B cell (primary cell): ENCODE results near the gene ARHGDIG. TPM values are rescaled to one million over a fixed set of nuclear protein-coding genes. Genes with fewer than 3 reads are reported as not detected.

Experiments used
- ATAC-seq: fragments of 200-7000 bp; cut with Tn5 transposase; one replicate; pipeline ENCODE4 v1.10.0; 2021; ENCODE audit warnings: low read depth, mild to moderate bottlenecking, moderate number of reproducible peaks, moderate library complexity
- CTCF ChIA-PET: fragments of 350-600 bp; sonication (Branson Sonifier 250); formaldehyde crosslinking; loops from one replicate; lab custom pipeline; 2021; ENCODE audit warnings: antibody characterized with exemption, inconsistent platforms; lab: Charles Lee
- POLR2A ChIA-PET: fragments of 350-600 bp; sonication (Branson Sonifier 250); formaldehyde crosslinking; loops from one replicate; lab custom pipeline; 2021; ENCODE audit warnings: antibody characterized with exemption; lab: Charles Lee
- DNase-seq: peaks from one replicate; pipeline ENCODE4 v3.0.0; 2013
- H2AFZ ChIP-seq: 2 replicates; pipeline ENCODE4 v1.6.1; 2012; ENCODE audit warnings: mild to moderate bottlenecking, low read depth, low read length; ENCODE audit not compliant: insufficient read depth, poor library complexity, severe bottlenecking
- H3K27ac ChIP-seq, 2 donors: 1 replicate in 1 of 2; 2 replicates in 1 of 2; pipeline ENCODE4 v1.5.1; 2012 to 2013; ENCODE audit warnings: low read length in 2 of 2, mild to moderate bottlenecking in 2 of 2, moderate library complexity in 1 of 2
- H3K27me3 ChIP-seq, 4 experiments: fragments of 200-600 bp in 1 of 4; sonication (generic) in 1 of 4; replicated peaks in 1 of 4; 1 replicate in 2 of 4; 2 replicates in 2 of 4; pipeline versions ENCODE4 v1.6.1 to v1.7.0; 2013 to 2016; ENCODE audit warnings: low read length in 3 of 4, mild to moderate bottlenecking in 2 of 4, mixed read lengths in 1 of 4, moderate library complexity in 1 of 4; ENCODE audit not compliant: insufficient read depth in 4 of 4, control insufficient read depth in 3 of 4; ENCODE audit errors: control extremely low read depth in 1 of 4
- H3K36me3 ChIP-seq, 2 experiments: replicated peaks in 1 of 2; 1 replicate in 1 of 2; 2 replicates in 1 of 2; pipeline versions ENCODE4 v1.6.1 to v1.7.1; 2013; ENCODE audit warnings: low read length in 1 of 2; ENCODE audit not compliant: insufficient read depth in 2 of 2, control insufficient read depth in 1 of 2; ENCODE audit errors: control extremely low read depth in 1 of 2, extremely low read depth in 1 of 2
- H3K4me1 ChIP-seq, 2 donors: fragments of 200-600 bp in 1 of 2; sonication (generic) in 1 of 2; 1 replicate in 1 of 2; 2 replicates in 1 of 2; pipeline versions ENCODE4 v1.5.1 to v1.6.1; 2013 to 2017; ENCODE audit warnings: low read length in 2 of 2; ENCODE audit not compliant: control insufficient read depth in 2 of 2, insufficient read depth in 2 of 2
- H3K4me2 ChIP-seq: replicated peaks from 2 replicates; pipeline ENCODE3; 2012; ENCODE audit warnings: mild to moderate bottlenecking, low read depth, low read length; ENCODE audit not compliant: poor library complexity, severe bottlenecking
- H3K4me3 ChIP-seq, 5 experiments: fragments of 200-600 bp in 1 of 5; sonication (generic) in 1 of 5; 1 replicate in 3 of 5; 2 replicates in 2 of 5; pipeline versions ENCODE4 v1.5.1 to v1.7.0; 2011 to 2016; ENCODE audit warnings: low read length in 4 of 5, mild to moderate bottlenecking in 4 of 5, low read depth in 2 of 5, control low read depth in 1 of 5, moderate library complexity in 1 of 5; ENCODE audit not compliant: insufficient read depth in 1 of 5; ENCODE audit errors: control extremely low read depth in 1 of 5, extremely low read depth in 1 of 5
- H3K79me2 ChIP-seq: fragments of 200-600 bp; sonication (generic); one replicate; pipeline ENCODE4 v1.6.0; 2016; ENCODE audit warnings: low read length; ENCODE audit not compliant: control insufficient read depth, insufficient read depth
- H3K9ac ChIP-seq: fragments of 200-600 bp; sonication (generic); 2 replicates; pipeline ENCODE4 v1.6.1; 2017; ENCODE audit warnings: mild to moderate bottlenecking, low read length, moderate library complexity
- H3K9me3 ChIP-seq, 3 donors: one replicate each; pipeline versions ENCODE4 v1.6.1 to v1.7.1; 2013; ENCODE audit warnings: low read length in 2 of 3; ENCODE audit not compliant: control insufficient read depth in 2 of 3, insufficient read depth in 1 of 3; ENCODE audit errors: control extremely low read depth in 1 of 3
- H4K20me1 ChIP-seq: 2 replicates; pipeline ENCODE4 v1.6.0; 2012; ENCODE audit warnings: mild to moderate bottlenecking, low read length; ENCODE audit not compliant: insufficient read depth, control insufficient read depth, poor library complexity, severe bottlenecking
- H3K27ac Mint-ChIP-seq: one replicate; pipeline ENCODE4 v1.8.0; 2021; ENCODE audit warnings: mixed read lengths
- H3K27me3 Mint-ChIP-seq: one replicate; pipeline ENCODE4 v1.8.0; 2021; ENCODE audit warnings: mixed read lengths
- H3K4me1 Mint-ChIP-seq: one replicate; pipeline ENCODE4 v1.8.0; 2021; ENCODE audit warnings: mixed read lengths
- H3K4me3 Mint-ChIP-seq: one replicate; pipeline ENCODE4 v1.8.0; 2021; ENCODE audit warnings: mixed read lengths
- H3K9me3 Mint-ChIP-seq: one replicate; pipeline ENCODE4 v1.8.0; 2022; ENCODE audit warnings: mixed read lengths; ENCODE audit not compliant: insufficient read depth
- CTCF ChIP-seq: fragments of 200-600 bp; IDR thresholded peaks from one replicate; pipeline ENCODE4 v1.8.0; 2022; ENCODE audit warnings: antibody characterized with exemption, mild to moderate bottlenecking
- EZH2 ChIP-seq: IDR thresholded peaks from 2 replicates; pipeline ENCODE4 v1.6.1; 2012; ENCODE audit warnings: borderline replicate concordance, low read depth, mild to moderate bottlenecking, moderate library complexity, low read length; ENCODE audit not compliant: insufficient read depth, poor library complexity, severe bottlenecking
- WGBS: methylation state at CpG from one replicate; pipeline ENCODE4 v1.1.5; 2013; ENCODE audit warnings: missing lambda C conversion rate; ENCODE audit not compliant: insufficient coverage; 5-methylcytosine and 5-hydroxymethylcytosine counted together
- intact Hi-C: fragments of 100-400 bp; cut with micrococcal nuclease; formaldehyde crosslinking; loops from one replicate; pipeline ENCODE4 v1.10.0; 2022
- polyA plus RNA-seq: library from polyadenylated mRNA; depleted of rRNA; stranded (reverse); fragments of >200 nt; gene quantifications from 2 replicates; pipeline ENCODE4 v1.2.3, GENCODE V29; 2012
- total RNA-seq, 2 donors: library from RNA; stranded (reverse); fragments of 120-200 nt in 1 of 2; gene quantifications; 1 replicate in 1 of 2; 2 replicates in 1 of 2; pipeline versions ENCODE4 v1.2.3 to v1.2.4, GENCODE V29; 2013 to 2022

Gene ARHGDIG
- total and polyA plus RNA-seq, 2 donors (not counting 1 experiment from before 2014, with no cell fraction given): 0.64 TPM; not detected in 1

GRCh38 chr16:286491-287297 lies 6.3 kb downstream of the ARHGDIG start:
- ATAC-seq (no peak), DNase-seq (no peak)
- H3K27ac Mint-ChIP-seq: no peak overlapping the region
- H4K20me1 ChIP-seq: peaks cover 8% of the 10 kb centered on the region
- H3K9ac ChIP-seq: no peak overlapping the region
- WGBS: 93% methylated on average over 20 of the region's 22 CpGs
- H3K9me3 Mint-ChIP-seq: no peaks in the 10 kb centered on the region
- H3K27me3 Mint-ChIP-seq: no peaks in the 10 kb centered on the region
- H3K27ac ChIP-seq: no peak overlapping the region
- intact Hi-C loops: no loop called here
- H3K4me1 ChIP-seq: no peaks in the 10 kb centered on the region
- no peaks in the 10 kb centered on the region for H3K79me2 ChIP-seq
- peaks cover 0 to 6% (median 0%) of the 10 kb centered on the region in 3 donors for H3K9me3 ChIP-seq
- H3K36me3 ChIP-seq: peaks cover 0 to 31% of the 10 kb centered on the region in 2 experiments
- H3K4me1 Mint-ChIP-seq: no peaks in the 10 kb centered on the region
- ChIA-PET POLR2A (interaction anchor here (0.6 kb wide), 1 partner anchor 126 kb away, joined by 6 read pairs; no protein-coding TSS in a partner anchor), CTCF (no interaction called here)
- H2AFZ ChIP-seq: no peak overlapping the region
- H3K27me3 ChIP-seq: peaks cover 0 to 4% (median 0%) of the 10 kb centered on the region in 4 experiments
- H3K4me3 ChIP-seq: no peak overlapping the region
- H3K4me3 Mint-ChIP-seq: no peak overlapping the region
- no peak overlapping the region for H3K4me2 ChIP-seq
- TF ChIP-seq CTCF: no peak
- TF ChIP-seq EZH2: no peak

GRCh38 chr16:287298-287811 lies 7.0 kb downstream of the ARHGDIG start:
- peaks cover 0 to 6% (median 0%) of the 10 kb centered on the region in 3 donors for H3K9me3 ChIP-seq
- Mint-ChIP-seq H3K4me1 (no peaks in the 10 kb centered on the region), H3K27ac (no peak overlapping the region), H3K9me3 (no peaks in the 10 kb centered on the region), H3K4me3 (no peak overlapping the region), H3K27me3 (no peaks in the 10 kb centered on the region)
- POLR2A ChIA-PET: no interaction called here
- peaks cover 8% of the 10 kb centered on the region for H4K20me1 ChIP-seq
- H3K9ac ChIP-seq: no peak overlapping the region
- H3K79me2 ChIP-seq: no peaks in the 10 kb centered on the region
- WGBS: 95% methylated on average over 14 of the region's 16 CpGs
- no peak for ATAC-seq
- H3K4me1 ChIP-seq: no peaks in the 10 kb centered on the region
- H3K4me3 ChIP-seq: no peak overlapping the region
- no peak overlapping the region for H3K27ac ChIP-seq
- TF ChIP-seq EZH2: no peak
- no peak for TF ChIP-seq CTCF
- peaks cover 0 to 38% of the 10 kb centered on the region in 2 experiments for H3K36me3 ChIP-seq
- CTCF ChIA-PET: no interaction called here
- no peak overlapping the region for H3K4me2 ChIP-seq
- no peaks in the 10 kb centered on the region for H3K27me3 ChIP-seq
- no peak for DNase-seq
- intact Hi-C loops: no loop called here
- no peak overlapping the region for H2AFZ ChIP-seq
